Small intestine (tissue), 7 donors: Measurements from ENCODE around the gene STT3B. TPM values are rescaled to one million over a fixed set of nuclear protein-coding genes. Genes with fewer than 3 reads are reported as not detected.
"Not testable (repeated sequence)": the region's sequence is repeated elsewhere in the genome, so short reads cannot be mapped to it uniquely, and the experiment has no call there.

Source experiments
- DNase-seq, 2 donors: peaks; one replicate each; pipeline versions ENCODE4 v3.0.0 to v3.0.0-alpha.2; 2013
- FAIRE-seq: peaks from 2 replicates; lab custom pipeline; 2012; peaks lifted over from hg19 to GRCh38; lab: Jason Lieb, UNC
- H3K27ac ChIP-seq, 3 donors: one replicate each; pipeline ENCODE4 v1.5.1; 2013; ENCODE audit warnings: low read length in 2 of 3, mild to moderate bottlenecking in 2 of 3, control low read depth in 1 of 3, inconsistent platforms in 1 of 3, low read depth in 1 of 3, moderate library complexity in 1 of 3
- H3K27me3 ChIP-seq, 3 donors: one replicate each; pipeline ENCODE4 v1.6.1; 2013; ENCODE audit warnings: low read length in 3 of 3, inconsistent platforms in 1 of 3; ENCODE audit not compliant: control insufficient read depth in 3 of 3, insufficient read depth in 3 of 3
- H3K36me3 ChIP-seq, 3 donors: one replicate each; pipeline ENCODE4 v1.6.1; 2013; ENCODE audit warnings: low read length in 3 of 3, inconsistent platforms in 1 of 3, low read depth in 1 of 3, mild to moderate bottlenecking in 1 of 3, moderate library complexity in 1 of 3; ENCODE audit not compliant: control insufficient read depth in 3 of 3, insufficient read depth in 2 of 3
- H3K4me1 ChIP-seq, 3 donors: one replicate each; pipeline ENCODE4 v1.6.1; 2013; ENCODE audit warnings: low read length in 2 of 3, inconsistent platforms in 1 of 3, low read depth in 1 of 3, mild to moderate bottlenecking in 1 of 3, moderate library complexity in 1 of 3; ENCODE audit not compliant: control insufficient read depth in 3 of 3, insufficient read depth in 2 of 3
- H3K4me3 ChIP-seq, 3 donors: one replicate each; pipeline ENCODE4 v1.5.1; 2013; ENCODE audit warnings: low read length in 3 of 3, control low read depth in 1 of 3, inconsistent platforms in 1 of 3, low read depth in 1 of 3, mild to moderate bottlenecking in 1 of 3, moderate library complexity in 1 of 3
- H3K9me3 ChIP-seq, 2 donors: one replicate each; pipeline ENCODE4 v1.6.1; 2013; ENCODE audit warnings: low read depth in 1 of 2, low read length in 1 of 2; ENCODE audit not compliant: control insufficient read depth in 2 of 2, insufficient read depth in 1 of 2
- WGBS, 3 donors: extraction: QIAGEN DNeasy Blood & Tissue Kit; methylation state at CpG; one replicate each; pipeline ENCODE4 v1.1.7; 2013; 5-methylcytosine and 5-hydroxymethylcytosine counted together
- polyA plus RNA-seq, 4 donors: library from polyadenylated mRNA; stranded (reverse) in 3 of 4; unstranded in 1 of 4; fragments of 200-250 nt in 3 of 4; fragments of 120-200 nt in 1 of 4; gene quantifications; one replicate each; pipeline versions ENCODE4 v1.2.1 to v1.2.3, GENCODE V29; 2013
- donor health status: healthy with polysubstance abuse.
- donor health status: control.
- donor health status: control.
- donor health status: Bipolar disorder and iron deficiency.
- donor health status: healthy.

The STT3B gene
- polyA plus RNA-seq, 4 donors, result 22.2 to 139 (median 51.4) TPM

- peaks cover 1 to 12% (median 2%) of the 10 kb centered on the region in 3 donors for H3K36me3 ChIP-seq
- WGBS, 3 donors, result 94 to 97% (median 96%) methylated on average over 3 of the region's 3 CpGs
- no peak overlapping the region for H3K4me3 ChIP-seq
- DNase-seq (no peak), FAIRE-seq (peak; percentile 23)
- no peaks in the 10 kb centered on the region for H3K27me3 ChIP-seq
- no peak overlapping the region for H3K27ac ChIP-seq
- H3K4me1 ChIP-seq, result peaks cover 0 to 2% (median 0%) of the 10 kb centered on the region in 3 donors
- peaks cover 0 to 3% of the 10 kb centered on the region in 2 donors for H3K9me3 ChIP-seq
Measured at GRCh38 chr3:31600431-31600830, 67.7 kb downstream of the STT3B start.

GRCh38 chr3:31605333-31605732 is 72.6 kb downstream of the STT3B start:
- WGBS, 3 donors, result 89 to 100% (median 95%) methylated on average over 1 of the region's 1 CpG
- not testable (repeated sequence) for H3K4me1 ChIP-seq, H3K4me3 ChIP-seq, FAIRE-seq, H3K27me3 ChIP-seq, H3K27ac ChIP-seq, DNase-seq
- Histone ChIP-seq H3K36me3 (peaks cover 0 to 16% (median 0%) of the 10 kb centered on the region in 3 donors), H3K9me3 (peaks cover 0 to 25% of the 10 kb centered on the region in 2 donors)

GRCh38 chr3:31606453-31606852 is 73.7 kb downstream of the STT3B start:
- FAIRE-seq, result no peak

GRCh38 chr3:31610700-31611275 is 78.1 kb downstream of the STT3B start:
- WGBS, 3 donors, result 79 to 95% (median 94%) methylated on average over 1 of the region's 1 CpG
- DNase-seq (peak; percentile 27 to 50), FAIRE-seq (peak; percentile 10)
- Histone ChIP-seq H3K36me3 (peaks cover 0 to 13% (median 0%) of the 10 kb centered on the region in 3 donors), H3K27me3 (no peaks in the 10 kb centered on the region), H3K27ac (no peak overlapping the region), H3K4me1 (no peaks in the 10 kb centered on the region), H3K4me3 (no peak overlapping the region), H3K9me3 (peaks cover 0 to 19% of the 10 kb centered on the region in 2 donors)

More at GRCh38 chr3:31606453-31606852, 73.7 kb downstream of the STT3B start:
- 96 to 99% (median 98%) methylated on average over 4 of the region's 4 CpGs for WGBS, 3 donors
- Histone ChIP-seq H3K27me3 (no peaks in the 10 kb centered on the region), H3K4me1 (no peaks in the 10 kb centered on the region), H3K27ac (no peak overlapping the region), H3K4me3 (no peak overlapping the region), H3K36me3 (peaks cover 0 to 16% (median 0%) of the 10 kb centered on the region in 3 donors), H3K9me3 (peaks cover 0 to 25% of the 10 kb centered on the region in 2 donors)
- no peak for DNase-seq

GRCh38 chr3:31613177-31613576 is 80.5 kb downstream of the STT3B start:
- DNase-seq, result peak in 1 of 2 donors; percentile 53
- H3K27ac ChIP-seq, result peak overlapping the region in 1 of 3 donors; percentile 6

GRCh38 chr3:31613654-31614053 is 80.9 kb downstream of the STT3B start:
- FAIRE-seq, result no peak
- WGBS, 3 donors, result 80 to 86% (median 83%) methylated on average over 4 of the region's 4 CpGs
- H3K4me1 ChIP-seq, result no peaks in the 10 kb centered on the region
- no peak for DNase-seq
- no peak overlapping the region for H3K4me3 ChIP-seq
- H3K9me3 ChIP-seq, result no peaks in the 10 kb centered on the region
- H3K27me3 ChIP-seq, result no peaks in the 10 kb centered on the region
- H3K27ac ChIP-seq, result peak overlapping the region in 1 of 3 donors; percentile 6
- peaks cover 0 to 3% (median 0%) of the 10 kb centered on the region in 3 donors for H3K36me3 ChIP-seq

More at GRCh38 chr3:31613177-31613576, 80.5 kb downstream of the STT3B start:
- Histone ChIP-seq H3K4me3 (no peak overlapping the region), H3K4me1 (no peaks in the 10 kb centered on the region), H3K27me3 (no peaks in the 10 kb centered on the region), H3K36me3 (peaks cover 0 to 4% (median 0%) of the 10 kb centered on the region in 3 donors), H3K9me3 (no peaks in the 10 kb centered on the region)
- 69 to 91% (median 76%) methylated on average over 1 of the region's 1 CpG for WGBS, 3 donors
- FAIRE-seq, result no peak

- DNase-seq (no peak), FAIRE-seq (no peak)
- Histone ChIP-seq H3K9me3 (no peaks in the 10 kb centered on the region), H3K4me1 (no peaks in the 10 kb centered on the region), H3K27me3 (no peaks in the 10 kb centered on the region), H3K4me3 (no peak overlapping the region), H3K36me3 (no peaks in the 10 kb centered on the region), H3K27ac (no peak overlapping the region)
- WGBS, 3 donors, result 68 to 79% (median 70%) methylated on average over 5 of the region's 5 CpGs
Measured at GRCh38 chr3:31614162-31614921, 81.6 kb downstream of the STT3B start.

- 84 to 91% (median 89%) methylated on average over 4 of the region's 4 CpGs for WGBS, 3 donors
- Histone ChIP-seq H3K36me3 (peaks cover 0 to 4% (median 0%) of the 10 kb centered on the region in 3 donors), H3K4me3 (no peak overlapping the region), H3K9me3 (no peaks in the 10 kb centered on the region), H3K27me3 (no peaks in the 10 kb centered on the region), H3K4me1 (no peaks in the 10 kb centered on the region), H3K27ac (no peak overlapping the region)
- DNase-seq, result no peak
- no peak for FAIRE-seq
Measured at GRCh38 chr3:31615071-31615875, 82.5 kb downstream of the STT3B start.
